CD4-positive, alpha-beta T cell treated with Interleukin-4 for 1 hour (primary cell): ENCODE data around the gene TTYH2.

Experiments used
- DNase-seq, 2 donors: peaks; one replicate each; pipeline ENCODE4 v3.0.0-alpha.2; 2020 to 2022

Gene TTYH2

GRCh38 chr17:74194682-74195081 is 18.7 kb upstream of the TTYH2 start:
- no peak for DNase-seq

- no peak for DNase-seq
Observed at GRCh38 chr17:74196541-74197317, 16.6 kb upstream of the TTYH2 start.

- DNase-seq = no peak
Observed at GRCh38 chr17:74197801-74198200, 15.6 kb upstream of the TTYH2 start.

GRCh38 chr17:74198694-74199093 is 14.7 kb upstream of the TTYH2 start:
- no peak for DNase-seq

- DNase-seq = peak; percentile 57 to 59
Observed at GRCh38 chr17:74199306-74200092, 13.9 kb upstream of the TTYH2 start.

GRCh38 chr17:74200112-74200511 is 13.3 kb upstream of the TTYH2 start:
- no peak for DNase-seq

- DNase-seq = no peak
Observed at GRCh38 chr17:74201250-74201649, 12.1 kb upstream of the TTYH2 start.

- DNase-seq = no peak
Observed at GRCh38 chr17:74201948-74202347, 11.4 kb upstream of the TTYH2 start.

- DNase-seq = no peak
Observed at GRCh38 chr17:74202938-74203337, 10.4 kb upstream of the TTYH2 start.

GRCh38 chr17:74203439-74204240 is 9.7 kb upstream of the TTYH2 start, which contains the start of gene RPL38:
TSS of gene RPL38 (plus strand) at chr17:74203678. CDS start at chr17:74203956, 278 bp downstream.
- DNase-seq = peak; percentile 95 to 96

GRCh38 chr17:74204474-74204873 is 8.9 kb upstream of the TTYH2 start:
- DNase-seq = no peak

- no peak for DNase-seq
Observed at GRCh38 chr17:74205274-74205673, 8.1 kb upstream of the TTYH2 start.

- DNase-seq = no peak
Observed at GRCh38 chr17:74206332-74206818, 7.0 kb upstream of the TTYH2 start.

- DNase-seq = peak; percentile 82 to 86
Observed at GRCh38 chr17:74210191-74211140, 2.9 kb upstream of the TTYH2 start.

- DNase-seq = no peak
Observed at GRCh38 chr17:74211141-74211911, 2.0 kb upstream of the TTYH2 start.

- no peak for DNase-seq
Observed at GRCh38 chr17:74211912-74212208, 1.5 kb upstream of the TTYH2 start.

- peak; percentile 18 to 19 for DNase-seq
Observed at GRCh38 chr17:74212209-74212912, 1.0 kb upstream of the TTYH2 start.

GRCh38 chr17:74213861-74214391 is 555 bp downstream of the TTYH2 start:
- peak in 1 of 2 donors; percentile 23 for DNase-seq

- no peak for DNase-seq
Observed at GRCh38 chr17:74214484-74215341, 1.3 kb downstream of the TTYH2 start.
